ENCODE data around the gene NDFIP1.
A peak's percentile ranks its signal among the peaks of the same experiment; 100 is the strongest.

NDFIP1 gene

GRCh38 chr5:142170254-142170953 is 61.8 kb downstream of the NDFIP1 start:
- TF ChIP-seq POLR2A (IDR thresholded peaks at IDR 0.05; ENCODE audit: extremely low read depth, insufficient read length) (no peak), MYC (IDR thresholded peaks at IDR 0.05; ENCODE audit: low read depth, low read length) (no peak), MAX (IDR thresholded peaks at IDR 0.05; ENCODE audit: low read depth, low read length) (no peak), CTCF (IDR thresholded peaks at IDR 0.05; ENCODE audit: low read depth, low read length) (no peak)
- no peak overlapping the region for H3K4me3 ChIP-seq (ENCODE audit: low read depth, low read length)
- no peak for DNase-seq (ENCODE audit: low read depth)

- H3K4me3 ChIP-seq (ENCODE audit: low read depth, low read length) = no peak overlapping the region
- no peak for TF ChIP-seq MAX (IDR thresholded peaks at IDR 0.05; ENCODE audit: low read depth, low read length)
- no peak for TF ChIP-seq CTCF (IDR thresholded peaks at IDR 0.05; ENCODE audit: low read depth, low read length)
- no peak for TF ChIP-seq MYC (IDR thresholded peaks at IDR 0.05; ENCODE audit: low read depth, low read length)
- TF ChIP-seq POLR2A (IDR thresholded peaks at IDR 0.05; ENCODE audit: extremely low read depth, insufficient read length) = no peak
- no peak for DNase-seq (ENCODE audit: low read depth)
These were observed 62.7 kb downstream of the NDFIP1 start for GRCh38 chr5:142171270-142171669.

GRCh38 chr5:142175039-142175438 is 66.5 kb downstream of the NDFIP1 start:
- no peak for DNase-seq (ENCODE audit: low read depth)
- no peak overlapping the region for H3K4me3 ChIP-seq (ENCODE audit: low read depth, low read length)
- peak; percentile 9; the same call in 1 of the 2 replicates for TF ChIP-seq MAX (IDR thresholded peaks at IDR 0.05; ENCODE audit: low read depth, low read length)
- no peak for TF ChIP-seq CTCF (IDR thresholded peaks at IDR 0.05; ENCODE audit: low read depth, low read length)

GRCh38 chr5:142175461-142176142 is 67.0 kb downstream of the NDFIP1 start:
- TF ChIP-seq MYC (IDR thresholded peaks at IDR 0.05; ENCODE audit: low read depth, low read length) (no peak), POLR2A (IDR thresholded peaks at IDR 0.05; ENCODE audit: extremely low read depth, insufficient read length) (no peak), MAX (IDR thresholded peaks at IDR 0.05; ENCODE audit: low read depth, low read length) (no peak), CTCF (IDR thresholded peaks at IDR 0.05; ENCODE audit: low read depth, low read length) (no peak)
- no peak for DNase-seq (ENCODE audit: low read depth)
- no peak overlapping the region for H3K4me3 ChIP-seq (ENCODE audit: low read depth, low read length)

GRCh38 chr5:142176255-142176654 is 67.7 kb downstream of the NDFIP1 start:
- DNase-seq (ENCODE audit: low read depth) = no peak
- no peak for TF ChIP-seq POLR2A (IDR thresholded peaks at IDR 0.05; ENCODE audit: extremely low read depth, insufficient read length)
- no peak for TF ChIP-seq CTCF (IDR thresholded peaks at IDR 0.05; ENCODE audit: low read depth, low read length)
- TF ChIP-seq MAX (IDR thresholded peaks at IDR 0.05; ENCODE audit: low read depth, low read length) = no peak
- TF ChIP-seq MYC (IDR thresholded peaks at IDR 0.05; ENCODE audit: low read depth, low read length) = no peak
- H3K4me3 ChIP-seq (ENCODE audit: low read depth, low read length) = no peak overlapping the region

Measured in NB4 (cell line).